GM12873 (cell line): Measurements from ENCODE around the gene IL10RA.

Experiments
- TF ChIP-seq, protein P1 (sequence below): IDR thresholded peaks from 2 replicates; pipeline ENCODE4 v1.5.1; 2012; ENCODE audit warnings: low read depth, mild to moderate bottlenecking, moderate library complexity, low read length, control low read depth; ENCODE audit not compliant: insufficient read depth; ENCODE audit errors: missing control alignments

Gene IL10RA

GRCh38 chr11:118050208-118050891 lies 64.2 kb downstream of the IL10RA start:
- TF ChIP-seq, protein P1, sequence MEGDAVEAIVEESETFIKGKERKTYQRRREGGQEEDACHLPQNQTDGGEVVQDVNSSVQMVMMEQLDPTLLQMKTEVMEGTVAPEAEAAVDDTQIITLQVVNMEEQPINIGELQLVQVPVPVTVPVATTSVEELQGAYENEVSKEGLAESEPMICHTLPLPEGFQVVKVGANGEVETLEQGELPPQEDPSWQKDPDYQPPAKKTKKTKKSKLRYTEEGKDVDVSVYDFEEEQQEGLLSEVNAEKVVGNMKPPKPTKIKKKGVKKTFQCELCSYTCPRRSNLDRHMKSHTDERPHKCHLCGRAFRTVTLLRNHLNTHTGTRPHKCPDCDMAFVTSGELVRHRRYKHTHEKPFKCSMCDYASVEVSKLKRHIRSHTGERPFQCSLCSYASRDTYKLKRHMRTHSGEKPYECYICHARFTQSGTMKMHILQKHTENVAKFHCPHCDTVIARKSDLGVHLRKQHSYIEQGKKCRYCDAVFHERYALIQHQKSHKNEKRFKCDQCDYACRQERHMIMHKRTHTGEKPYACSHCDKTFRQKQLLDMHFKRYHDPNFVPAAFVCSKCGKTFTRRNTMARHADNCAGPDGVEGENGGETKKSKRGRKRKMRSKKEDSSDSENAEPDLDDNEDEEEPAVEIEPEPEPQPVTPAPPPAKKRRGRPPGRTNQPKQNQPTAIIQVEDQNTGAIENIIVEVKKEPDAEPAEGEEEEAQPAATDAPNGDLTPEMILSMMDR, result no peak
